HUDEP-2 (cell line): ENCODE measurements around the gene E2F8.

Experiments
- DNase-seq, 76 experiments: peaks; one replicate each; lab custom pipeline; 2025; ENCODE audit not compliant: unreplicated experiment in 76 of 76; lab: John Stamatoyannopoulos, UW

The E2F8 gene

DNA sequence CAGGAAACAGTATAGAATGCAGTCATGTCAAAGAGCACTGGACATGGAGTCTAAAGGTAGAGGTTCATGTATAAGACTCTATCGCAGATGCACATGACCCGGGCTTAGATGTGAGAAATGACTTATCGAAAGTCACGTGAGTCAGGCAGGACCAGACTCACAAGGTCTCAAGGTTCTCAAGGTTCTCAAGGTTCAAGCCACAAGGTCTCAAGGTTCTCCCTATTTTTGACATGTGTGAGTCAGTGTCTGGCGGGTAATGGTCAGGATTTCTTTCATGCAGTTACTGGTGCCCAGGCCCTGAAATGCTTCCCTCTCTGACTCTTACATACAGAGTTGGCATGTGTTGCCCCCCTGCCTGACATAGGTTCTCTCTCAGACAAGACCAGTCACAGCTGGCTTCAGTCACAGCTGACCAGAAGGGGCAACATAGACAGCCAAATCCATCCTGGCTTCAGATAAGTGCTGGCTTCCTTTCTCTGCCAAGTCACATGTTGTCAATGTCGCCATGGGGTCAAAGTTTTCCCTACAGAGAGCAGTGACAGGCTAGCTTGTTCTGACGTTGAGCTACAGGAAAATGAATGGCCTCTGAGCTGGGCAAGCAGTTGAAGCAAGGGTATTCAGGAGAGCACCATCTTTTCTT lies 49.1 kb downstream of the E2F8 start:
- DNase-seq = peak in 1 of 76 experiments; percentile 1

DNA sequence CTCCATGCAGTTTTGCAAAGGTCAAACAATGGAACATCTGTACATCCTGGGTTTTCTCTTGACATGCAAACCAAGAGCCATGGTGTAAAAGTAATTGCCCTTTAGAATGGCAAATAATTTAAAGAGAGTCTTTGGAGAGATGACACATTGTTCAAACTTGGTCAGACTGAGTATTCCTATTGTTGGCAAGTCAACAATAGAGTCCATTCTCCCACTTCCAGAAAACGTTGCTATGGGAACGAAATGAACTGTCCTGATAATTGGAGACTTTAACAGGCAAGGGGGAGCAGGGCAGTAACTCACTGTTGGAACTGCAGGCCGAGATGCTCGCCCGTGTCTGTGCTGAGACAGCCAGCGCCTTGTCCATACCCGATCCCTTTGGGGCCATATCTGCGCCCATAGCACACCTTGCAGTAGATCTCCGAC lies 52.9 kb downstream of the E2F8 start:
- no peak for DNase-seq

DNA sequence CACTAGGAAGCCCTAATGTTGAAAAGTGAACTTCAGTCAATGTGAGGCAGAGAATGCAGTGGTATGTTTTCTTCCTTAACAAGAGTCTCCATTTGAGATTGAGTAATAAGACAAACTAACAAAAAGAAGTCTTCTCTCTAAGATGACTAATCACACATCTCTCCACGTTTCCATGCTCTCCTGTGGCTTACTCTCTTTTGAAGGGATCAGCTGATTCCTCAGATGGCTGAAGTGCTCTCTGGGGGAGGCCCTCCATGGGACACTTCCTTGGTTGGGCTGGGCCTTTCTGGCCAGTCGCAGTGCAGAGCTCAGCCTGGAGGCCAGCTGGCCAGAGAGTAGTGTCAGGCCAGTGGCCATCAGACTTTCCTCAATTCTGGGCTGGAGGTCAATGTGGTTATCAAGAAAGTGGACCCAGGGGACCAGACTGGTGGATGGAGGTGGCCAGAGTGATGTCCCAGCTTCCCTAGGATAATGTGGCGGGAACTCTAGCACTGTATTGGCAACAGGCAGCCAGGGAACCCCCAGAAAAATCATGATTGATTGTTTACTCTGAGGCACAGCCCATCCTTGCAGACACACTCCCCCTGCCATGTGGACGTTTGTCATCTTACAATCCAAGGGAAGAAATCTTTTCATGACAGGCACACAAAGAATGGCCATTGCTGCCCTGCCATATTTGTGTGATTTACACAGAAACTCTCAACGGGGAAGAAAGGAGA lies 53.5 kb downstream of the E2F8 start:
- no peak for DNase-seq

- no peak for DNase-seq
Measured at GRCh38 chr11:19185516-19186052, 55.2 kb downstream of the E2F8 start.

- no peak for DNase-seq
Measured at GRCh38 chr11:19185036-19185435, 55.7 kb downstream of the E2F8 start.

- DNase-seq = peak in 13 of 76 experiments; percentile 3 to 39 (median 6)
Measured at GRCh38 chr11:19183646-19184045, 57.1 kb downstream of the E2F8 start.

- no peak for DNase-seq
Measured at GRCh38 chr11:19181531-19182261, 59.0 kb downstream of the E2F8 start.

GRCh38 chr11:19176629-19177186 lies 64.0 kb downstream of the E2F8 start:
- DNase-seq = peak in 3 of 76 experiments; percentile 4 to 18 (median 5)
